GM23338 (cell line): ENCODE results near the gene COPA. TPM values are rescaled to one million over a fixed set of nuclear protein-coding genes. Genes with fewer than 3 reads are reported as not detected.

Source experiments
- ATAC-seq: fragments of 200-7000 bp; cut with Tn5 transposase; 3 replicates; pipeline ENCODE4 v1.9.1; 2020
- DNase-seq: peaks from one replicate; pipeline ENCODE4 v3.0.0-alpha.2; 2015; ENCODE audit warnings: low spot score
- H2AFZ ChIP-seq: fragments of 200-600 bp; sonication (generic); 2 replicates; pipeline ENCODE4 v1.8.0; 2016; ENCODE audit warnings: antibody characterized with exemption, mild to moderate bottlenecking, moderate library complexity
- H3F3A ChIP-seq: fragments of 200-600 bp; sonication (generic); replicated peaks from 2 replicates; pipeline ENCODE4 v1.8.0; 2017; ENCODE audit warnings: antibody characterized with exemption, mixed run types, low read depth
- H3K27ac ChIP-seq: fragments of 200-600 bp; sonication (generic); 2 replicates; pipeline ENCODE4 v1.6.1; 2016; ENCODE audit warnings: low read depth
- H3K27me3 ChIP-seq: fragments of 200-600 bp; sonication (generic); 2 replicates; pipeline ENCODE4 v1.8.0; 2016; ENCODE audit warnings: mild to moderate bottlenecking, mixed run types, moderate library complexity; ENCODE audit not compliant: insufficient read depth
- H3K36me3 ChIP-seq: fragments of 200-600 bp; sonication (generic); 2 replicates; pipeline ENCODE4 v1.8.0; 2016; ENCODE audit warnings: mild to moderate bottlenecking; ENCODE audit not compliant: insufficient read depth
- H3K4me1 ChIP-seq: fragments of 200-600 bp; sonication (generic); 2 replicates; pipeline ENCODE4 v1.8.0; 2016; ENCODE audit warnings: mild to moderate bottlenecking, moderate library complexity; ENCODE audit not compliant: insufficient read depth
- H3K4me2 ChIP-seq: fragments of 200-600 bp; sonication (generic); 2 replicates; pipeline ENCODE4 v1.7.1; 2017; ENCODE audit warnings: mixed run types
- H3K4me3 ChIP-seq: fragments of 200-600 bp; sonication (generic); 2 replicates; pipeline ENCODE4 v1.6.1; 2016; ENCODE audit warnings: mixed run types
- H3K79me2 ChIP-seq: fragments of 200-600 bp; sonication (generic); replicated peaks from 2 replicates; pipeline ENCODE4 v1.8.0; 2017; ENCODE audit warnings: mild to moderate bottlenecking; ENCODE audit not compliant: insufficient read depth
- H3K9me2 ChIP-seq: fragments of 200-600 bp; sonication (generic); 2 replicates; pipeline ENCODE4 v1.8.0; 2017; ENCODE audit not compliant: insufficient read depth
- H4K20me1 ChIP-seq: fragments of 200-600 bp; sonication (generic); replicated peaks from 2 replicates; pipeline ENCODE4 v1.8.0; 2017; ENCODE audit warnings: mild to moderate bottlenecking; ENCODE audit not compliant: insufficient read depth
- H3K27ac Mint-ChIP-seq: 2 replicates; pipeline ENCODE4 v1.8.0; 2020; ENCODE audit warnings: inconsistent platforms, mild to moderate bottlenecking, moderate library complexity, mixed read lengths
- H3K27me3 Mint-ChIP-seq: 3 replicates; pipeline ENCODE4 v1.8.0; 2022; ENCODE audit warnings: low read depth, mild to moderate bottlenecking, moderate library complexity, mixed read lengths, inconsistent platforms; ENCODE audit not compliant: insufficient read depth, poor library complexity
- H3K36me3 Mint-ChIP-seq: 3 replicates; pipeline ENCODE4 v1.8.0; 2021; ENCODE audit warnings: low read depth, mild to moderate bottlenecking, inconsistent platforms, moderate library complexity, mixed read lengths
- H3K4me1 Mint-ChIP-seq: 3 replicates; pipeline ENCODE4 v1.8.0; 2020; ENCODE audit warnings: mild to moderate bottlenecking, inconsistent platforms, mixed read lengths
- H3K4me3 Mint-ChIP-seq: 3 replicates; pipeline ENCODE4 v1.8.0; 2021; ENCODE audit warnings: moderate library complexity, mild to moderate bottlenecking, inconsistent platforms, mixed read lengths
- H3K9me3 Mint-ChIP-seq: 3 replicates; pipeline ENCODE4 v1.8.0; 2020; ENCODE audit warnings: moderate library complexity, mild to moderate bottlenecking, inconsistent platforms, mixed read lengths
- CREB1 ChIP-seq: fragments of 250-450 bp; sonication (Bioruptor Pico); IDR thresholded peaks from 2 replicates; pipeline ENCODE4 v1.5.0; 2020; ENCODE audit warnings: low read depth, mild to moderate bottlenecking, moderate library complexity
- ETS1 ChIP-seq: IDR thresholded peaks from 2 replicates; pipeline ENCODE4 v1.6.1; 2016; ENCODE audit warnings: antibody characterized with exemption
- EZH2 ChIP-seq: fragments of 200-600 bp; sonication (generic); IDR thresholded peaks from one replicate; pipeline ENCODE4 v1.8.0; 2017; ENCODE audit warnings: antibody characterized with exemption, mild to moderate bottlenecking, low read depth; ENCODE audit not compliant: unreplicated experiment
- EZH2phosphoT487 ChIP-seq: fragments of 200-600 bp; sonication (generic); IDR thresholded peaks from one replicate; pipeline ENCODE4 v1.8.1; 2018; ENCODE audit warnings: antibody characterized with exemption; ENCODE audit not compliant: unreplicated experiment
- JUNB ChIP-seq: IDR thresholded peaks from one replicate; pipeline ENCODE4 v1.6.1; 2016; ENCODE audit warnings: antibody characterized with exemption; ENCODE audit not compliant: unreplicated experiment
- NANOG ChIP-seq: IDR thresholded peaks from 2 replicates; pipeline ENCODE4 v1.6.1; 2016; ENCODE audit warnings: antibody characterized with exemption, borderline replicate concordance
- POLR2AphosphoS5 ChIP-seq: IDR thresholded peaks from 2 replicates; pipeline ENCODE4 v1.6.1; 2016; ENCODE audit warnings: antibody characterized with exemption, low read depth
- STAT1 ChIP-seq: IDR thresholded peaks from one replicate; pipeline ENCODE4 v1.6.1; 2016; ENCODE audit warnings: antibody characterized with exemption; ENCODE audit not compliant: unreplicated experiment
- ZNF331 ChIP-seq: fragments of 250-450 bp; sonication (Bioruptor Pico); IDR thresholded peaks from 2 replicates; pipeline ENCODE4 v1.5.0; 2020; ENCODE audit warnings: low read depth, mild to moderate bottlenecking, moderate library complexity
- polyA plus RNA-seq: library from polyadenylated mRNA; unstranded; fragments of >200 nt; fragmentation: Nextera tagmentation; extraction: Ambion mirVana; gene quantifications from 2 replicates; pipeline ENCODE4 v1.2.1, GENCODE V29; 2016
- total RNA-seq: library from RNA; depleted of rRNA; stranded (reverse); fragments of >200 nt; shearing (Covaris generic); gene quantifications from 2 replicates; pipeline ENCODE4 v1.2.3, GENCODE V29; 2014
- TF ChIP-seq, protein P1 (sequence below): IDR thresholded peaks from one replicate; pipeline ENCODE4 v1.6.1; 2018; ENCODE audit warnings: antibody characterized with exemption; ENCODE audit not compliant: unreplicated experiment
- TF ChIP-seq, protein P2 (sequence below): fragments of 250-450 bp; sonication (Bioruptor Pico); IDR thresholded peaks from 2 replicates; pipeline ENCODE4 v1.5.0; 2020; ENCODE audit warnings: mild to moderate bottlenecking, moderate library complexity
- TF ChIP-seq, protein P3 (sequence below), 2 experiments: fragments of 200-600 bp in 1 of 2; sonication (generic) in 1 of 2; conservative IDR thresholded peaks; 2 replicates each; pipeline versions ENCODE4 v1.5.1 to v1.6.1; 2016 to 2017; ENCODE audit warnings: antibody characterized with exemption in 2 of 2, low read depth in 2 of 2, mild to moderate bottlenecking in 2 of 2, moderate library complexity in 1 of 2

Gene COPA
- total and polyA plus RNA-seq, 2 experiments from 2014 or later = 58.2 to 87.1 TPM

GRCh38 chr1:160251011-160251410, 92.0 kb downstream of the COPA start:
- Histone ChIP-seq H3K9me2 (no peaks in the 10 kb centered on the region), H3K36me3 (peaks cover 4% of the 10 kb centered on the region), H3K4me3 (no peak overlapping the region), H3K4me2 (no peak overlapping the region), H3K27me3 (no peaks in the 10 kb centered on the region), H3F3A (no peaks in the 10 kb centered on the region), H2AFZ (no peak overlapping the region), H4K20me1 (peaks cover 22% of the 10 kb centered on the region; the same call in 1 of the 2 replicates), H3K79me2 (peaks cover 73% of the 10 kb centered on the region), H3K4me1 (peaks cover 5% of the 10 kb centered on the region; the same call in 1 of the 2 replicates), H3K27ac (peak overlapping the region; percentile 51)
- no peaks in the 10 kb centered on the region for H3K9me3 Mint-ChIP-seq
- no peak overlapping the region; the same call in 1 of the 2 replicates for H3K27ac Mint-ChIP-seq
- DNase-seq (no peak), ATAC-seq (no peak)
- peaks cover 17% of the 10 kb centered on the region; the same call in 2 of the 3 replicates for H3K36me3 Mint-ChIP-seq
- TF ChIP-seq POLR2AphosphoS5 (no peak), STAT1 (no peak), EZH2 (no peak), EZH2phosphoT487 (no peak), ZNF331 (no peak), CREB1 (CRISPR knock-in tag) (no peak), NANOG (no peak), ETS1 (no peak), JUNB (no peak)
- TF ChIP-seq, protein P1, sequence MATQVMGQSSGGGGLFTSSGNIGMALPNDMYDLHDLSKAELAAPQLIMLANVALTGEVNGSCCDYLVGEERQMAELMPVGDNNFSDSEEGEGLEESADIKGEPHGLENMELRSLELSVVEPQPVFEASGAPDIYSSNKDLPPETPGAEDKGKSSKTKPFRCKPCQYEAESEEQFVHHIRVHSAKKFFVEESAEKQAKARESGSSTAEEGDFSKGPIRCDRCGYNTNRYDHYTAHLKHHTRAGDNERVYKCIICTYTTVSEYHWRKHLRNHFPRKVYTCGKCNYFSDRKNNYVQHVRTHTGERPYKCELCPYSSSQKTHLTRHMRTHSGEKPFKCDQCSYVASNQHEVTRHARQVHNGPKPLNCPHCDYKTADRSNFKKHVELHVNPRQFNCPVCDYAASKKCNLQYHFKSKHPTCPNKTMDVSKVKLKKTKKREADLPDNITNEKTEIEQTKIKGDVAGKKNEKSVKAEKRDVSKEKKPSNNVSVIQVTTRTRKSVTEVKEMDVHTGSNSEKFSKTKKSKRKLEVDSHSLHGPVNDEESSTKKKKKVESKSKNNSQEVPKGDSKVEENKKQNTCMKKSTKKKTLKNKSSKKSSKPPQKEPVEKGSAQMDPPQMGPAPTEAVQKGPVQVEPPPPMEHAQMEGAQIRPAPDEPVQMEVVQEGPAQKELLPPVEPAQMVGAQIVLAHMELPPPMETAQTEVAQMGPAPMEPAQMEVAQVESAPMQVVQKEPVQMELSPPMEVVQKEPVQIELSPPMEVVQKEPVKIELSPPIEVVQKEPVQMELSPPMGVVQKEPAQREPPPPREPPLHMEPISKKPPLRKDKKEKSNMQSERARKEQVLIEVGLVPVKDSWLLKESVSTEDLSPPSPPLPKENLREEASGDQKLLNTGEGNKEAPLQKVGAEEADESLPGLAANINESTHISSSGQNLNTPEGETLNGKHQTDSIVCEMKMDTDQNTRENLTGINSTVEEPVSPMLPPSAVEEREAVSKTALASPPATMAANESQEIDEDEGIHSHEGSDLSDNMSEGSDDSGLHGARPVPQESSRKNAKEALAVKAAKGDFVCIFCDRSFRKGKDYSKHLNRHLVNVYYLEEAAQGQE = no peak
- TF ChIP-seq, protein P2, sequence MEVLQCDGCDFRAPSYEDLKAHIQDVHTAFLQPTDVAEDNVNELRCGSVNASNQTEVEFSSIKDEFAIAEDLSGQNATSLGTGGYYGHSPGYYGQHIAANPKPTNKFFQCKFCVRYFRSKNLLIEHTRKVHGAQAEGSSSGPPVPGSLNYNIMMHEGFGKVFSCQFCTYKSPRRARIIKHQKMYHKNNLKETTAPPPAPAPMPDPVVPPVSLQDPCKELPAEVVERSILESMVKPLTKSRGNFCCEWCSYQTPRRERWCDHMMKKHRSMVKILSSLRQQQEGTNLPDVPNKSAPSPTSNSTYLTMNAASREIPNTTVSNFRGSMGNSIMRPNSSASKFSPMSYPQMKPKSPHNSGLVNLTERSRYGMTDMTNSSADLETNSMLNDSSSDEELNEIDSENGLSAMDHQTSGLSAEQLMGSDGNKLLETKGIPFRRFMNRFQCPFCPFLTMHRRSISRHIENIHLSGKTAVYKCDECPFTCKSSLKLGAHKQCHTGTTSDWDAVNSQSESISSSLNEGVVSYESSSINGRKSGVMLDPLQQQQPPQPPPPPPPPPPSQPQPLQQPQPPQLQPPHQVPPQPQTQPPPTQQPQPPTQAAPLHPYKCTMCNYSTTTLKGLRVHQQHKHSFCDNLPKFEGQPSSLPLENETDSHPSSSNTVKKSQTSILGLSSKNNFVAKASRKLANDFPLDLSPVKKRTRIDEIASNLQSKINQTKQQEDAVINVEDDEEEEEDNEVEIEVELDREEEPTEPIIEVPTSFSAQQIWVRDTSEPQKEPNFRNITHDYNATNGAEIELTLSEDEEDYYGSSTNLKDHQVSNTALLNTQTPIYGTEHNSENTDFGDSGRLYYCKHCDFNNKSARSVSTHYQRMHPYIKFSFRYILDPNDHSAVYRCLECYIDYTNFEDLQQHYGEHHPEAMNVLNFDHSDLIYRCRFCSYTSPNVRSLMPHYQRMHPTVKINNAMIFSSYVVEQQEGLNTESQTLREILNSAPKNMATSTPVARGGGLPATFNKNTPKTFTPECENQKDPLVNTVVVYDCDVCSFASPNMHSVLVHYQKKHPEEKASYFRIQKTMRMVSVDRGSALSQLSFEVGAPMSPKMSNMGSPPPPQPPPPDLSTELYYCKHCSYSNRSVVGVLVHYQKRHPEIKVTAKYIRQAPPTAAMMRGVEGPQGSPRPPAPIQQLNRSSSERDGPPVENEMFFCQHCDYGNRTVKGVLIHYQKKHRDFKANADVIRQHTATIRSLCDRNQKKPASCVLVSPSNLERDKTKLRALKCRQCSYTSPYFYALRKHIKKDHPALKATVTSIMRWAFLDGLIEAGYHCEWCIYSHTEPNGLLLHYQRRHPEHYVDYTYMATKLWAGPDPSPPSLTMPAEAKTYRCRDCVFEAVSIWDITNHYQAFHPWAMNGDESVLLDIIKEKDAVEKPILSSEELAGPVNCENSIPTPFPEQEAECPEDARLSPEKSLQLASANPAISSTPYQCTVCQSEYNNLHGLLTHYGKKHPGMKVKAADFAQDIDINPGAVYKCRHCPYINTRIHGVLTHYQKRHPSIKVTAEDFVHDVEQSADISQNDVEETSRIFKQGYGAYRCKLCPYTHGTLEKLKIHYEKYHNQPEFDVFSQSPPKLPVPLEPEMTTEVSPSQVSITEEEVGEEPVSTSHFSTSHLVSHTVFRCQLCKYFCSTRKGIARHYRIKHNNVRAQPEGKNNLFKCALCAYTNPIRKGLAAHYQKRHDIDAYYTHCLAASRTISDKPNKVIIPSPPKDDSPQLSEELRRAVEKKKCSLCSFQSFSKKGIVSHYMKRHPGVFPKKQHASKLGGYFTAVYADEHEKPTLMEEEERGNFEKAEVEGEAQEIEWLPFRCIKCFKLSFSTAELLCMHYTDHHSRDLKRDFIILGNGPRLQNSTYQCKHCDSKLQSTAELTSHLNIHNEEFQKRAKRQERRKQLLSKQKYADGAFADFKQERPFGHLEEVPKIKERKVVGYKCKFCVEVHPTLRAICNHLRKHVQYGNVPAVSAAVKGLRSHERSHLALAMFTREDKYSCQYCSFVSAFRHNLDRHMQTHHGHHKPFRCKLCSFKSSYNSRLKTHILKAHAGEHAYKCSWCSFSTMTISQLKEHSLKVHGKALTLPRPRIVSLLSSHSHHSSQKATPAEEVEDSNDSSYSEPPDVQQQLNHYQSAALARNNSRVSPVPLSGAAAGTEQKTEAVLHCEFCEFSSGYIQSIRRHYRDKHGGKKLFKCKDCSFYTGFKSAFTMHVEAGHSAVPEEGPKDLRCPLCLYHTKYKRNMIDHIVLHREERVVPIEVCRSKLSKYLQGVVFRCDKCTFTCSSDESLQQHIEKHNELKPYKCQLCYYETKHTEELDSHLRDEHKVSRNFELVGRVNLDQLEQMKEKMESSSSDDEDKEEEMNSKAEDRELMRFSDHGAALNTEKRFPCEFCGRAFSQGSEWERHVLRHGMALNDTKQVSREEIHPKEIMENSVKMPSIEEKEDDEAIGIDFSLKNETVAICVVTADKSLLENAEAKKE = no peak
- TF ChIP-seq, protein P3, sequence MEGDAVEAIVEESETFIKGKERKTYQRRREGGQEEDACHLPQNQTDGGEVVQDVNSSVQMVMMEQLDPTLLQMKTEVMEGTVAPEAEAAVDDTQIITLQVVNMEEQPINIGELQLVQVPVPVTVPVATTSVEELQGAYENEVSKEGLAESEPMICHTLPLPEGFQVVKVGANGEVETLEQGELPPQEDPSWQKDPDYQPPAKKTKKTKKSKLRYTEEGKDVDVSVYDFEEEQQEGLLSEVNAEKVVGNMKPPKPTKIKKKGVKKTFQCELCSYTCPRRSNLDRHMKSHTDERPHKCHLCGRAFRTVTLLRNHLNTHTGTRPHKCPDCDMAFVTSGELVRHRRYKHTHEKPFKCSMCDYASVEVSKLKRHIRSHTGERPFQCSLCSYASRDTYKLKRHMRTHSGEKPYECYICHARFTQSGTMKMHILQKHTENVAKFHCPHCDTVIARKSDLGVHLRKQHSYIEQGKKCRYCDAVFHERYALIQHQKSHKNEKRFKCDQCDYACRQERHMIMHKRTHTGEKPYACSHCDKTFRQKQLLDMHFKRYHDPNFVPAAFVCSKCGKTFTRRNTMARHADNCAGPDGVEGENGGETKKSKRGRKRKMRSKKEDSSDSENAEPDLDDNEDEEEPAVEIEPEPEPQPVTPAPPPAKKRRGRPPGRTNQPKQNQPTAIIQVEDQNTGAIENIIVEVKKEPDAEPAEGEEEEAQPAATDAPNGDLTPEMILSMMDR (conservative IDR thresholded peaks at IDR 0.05; ENCODE audit: low read depth in 2 of 2) = no peak
- H3K4me3 Mint-ChIP-seq = no peak overlapping the region
- H3K27me3 Mint-ChIP-seq = peaks cover 4% of the 10 kb centered on the region
- peaks cover 10% of the 10 kb centered on the region; the same call in 2 of the 3 replicates for H3K4me1 Mint-ChIP-seq
